SK-N-SH (cell line): ENCODE data around the gene SEC14L5. TPM values are rescaled to one million over a fixed set of nuclear protein-coding genes. Genes with fewer than 3 reads are reported as not detected.

Experiments used
- CTCF ChIA-PET: fragments of 300-600, 350-600 bp; formaldehyde crosslinking; extraction: SDS; loops from one replicate; lab custom pipeline; 2021; lab: Yijun Ruan, JAX
- POLR2A ChIA-PET: fragments of 350-600 bp; sonication (Branson Sonifier 250); formaldehyde crosslinking; extraction: SDS; loops from one replicate; lab custom pipeline; 2020; ENCODE audit warnings: antibody characterized with exemption, inconsistent platforms; lab: Yijun Ruan, JAX
- DNase-seq: peaks from one replicate; pipeline ENCODE4 v3.0.0; 2012
- H2AFZ ChIP-seq: fragments of 200-600 bp; sonication (generic); 2 replicates; pipeline ENCODE4 v1.8.1; 2016; ENCODE audit warnings: antibody characterized with exemption, mild to moderate bottlenecking, low read depth
- H3F3A ChIP-seq: fragments of 200-600 bp; sonication (generic); replicated peaks from 2 replicates; pipeline ENCODE3; 2016; ENCODE audit warnings: antibody characterized with exemption, mild to moderate bottlenecking; ENCODE audit not compliant: insufficient read depth
- H3K27ac ChIP-seq, 2 experiments: fragments of 200-500 bp in 1 of 2; fragments of 200-600 bp in 1 of 2; sonication (Bioruptor generic) in 1 of 2; sonication (generic), shearing (Covaris generic) in 1 of 2; 2 replicates each; pipeline versions ENCODE4 v1.5.1 to v1.6.1; 2014 to 2016; ENCODE audit warnings: low read depth in 2 of 2, inconsistent platforms in 1 of 2, low read length in 1 of 2, mild to moderate bottlenecking in 1 of 2, mixed read lengths in 1 of 2
- H3K27me3 ChIP-seq: fragments of 200-600 bp; sonication (generic), shearing (Covaris generic); 2 replicates; pipeline ENCODE4 v1.6.1; 2016; ENCODE audit warnings: mixed run types; ENCODE audit not compliant: insufficient read depth
- H3K36me3 ChIP-seq, 2 experiments: fragments of 200-500 bp in 1 of 2; fragments of 200-600 bp in 1 of 2; sonication (Bioruptor generic) in 1 of 2; sonication (generic) in 1 of 2; replicated peaks in 1 of 2; 2 replicates each; pipeline versions ENCODE3 to v1.5.1; 2014 to 2016; ENCODE audit warnings: low read length in 1 of 2, mild to moderate bottlenecking in 1 of 2; ENCODE audit not compliant: insufficient read depth in 2 of 2, control insufficient read depth in 1 of 2
- H3K4me1 ChIP-seq, 2 experiments: fragments of 200-500 bp in 1 of 2; fragments of 200-600 bp in 1 of 2; sonication (Bioruptor generic) in 1 of 2; sonication (generic), shearing (Covaris generic) in 1 of 2; 2 replicates each; pipeline versions ENCODE4 v1.5.1 to v1.6.1; 2014 to 2016; ENCODE audit warnings: low read depth in 1 of 2, low read length in 1 of 2, mixed run types in 1 of 2; ENCODE audit not compliant: insufficient read depth in 2 of 2, control insufficient read depth in 1 of 2
- H3K4me2 ChIP-seq: fragments of 200-600 bp; sonication (generic), shearing (Covaris generic); 2 replicates; pipeline ENCODE4 v1.6.1; 2017; ENCODE audit warnings: mixed run types
- H3K4me3 ChIP-seq, 2 experiments: fragments of 200-500 bp in 1 of 2; fragments of 200-600 bp in 1 of 2; sonication (Bioruptor generic) in 1 of 2; sonication (generic), shearing (Covaris generic) in 1 of 2; 2 replicates each; pipeline versions ENCODE4 v1.5.1 to v1.8.1; 2014 to 2016; ENCODE audit warnings: low read depth in 2 of 2, inconsistent platforms in 1 of 2, low read length in 1 of 2, mild to moderate bottlenecking in 1 of 2, mixed read lengths in 1 of 2, moderate library complexity in 1 of 2
- H3K79me2 ChIP-seq: fragments of 200-600 bp; sonication (generic); 2 replicates; pipeline ENCODE4 v1.8.1; 2017; ENCODE audit warnings: mild to moderate bottlenecking; ENCODE audit not compliant: insufficient read depth
- H3K9ac ChIP-seq: fragments of 200-600 bp; sonication (generic); 2 replicates; pipeline ENCODE4 v1.6.1; 2017; ENCODE audit warnings: mixed run types
- H3K9me2 ChIP-seq: fragments of 200-600 bp; sonication (generic); 2 replicates; pipeline ENCODE4 v1.6.1; 2017; ENCODE audit warnings: mixed run types
- H3K9me3 ChIP-seq: fragments of 200-600 bp; sonication (generic); 2 replicates; pipeline ENCODE4 v1.6.1; 2017; ENCODE audit warnings: mixed run types, mild to moderate bottlenecking, moderate library complexity
- H4K20me1 ChIP-seq: fragments of 200-600 bp; sonication (generic); 2 replicates; pipeline ENCODE4 v1.6.1; 2017; ENCODE audit warnings: mild to moderate bottlenecking, mixed run types; ENCODE audit not compliant: insufficient read depth
- EZH2phosphoT487 ChIP-seq: fragments of 200-600 bp; sonication (generic); IDR thresholded peaks from 2 replicates; pipeline ENCODE4 v1.6.1; 2017; ENCODE audit warnings: low read depth, mixed run types, mild to moderate bottlenecking, antibody characterized with exemption, moderate library complexity, borderline replicate concordance
- NFIC ChIP-seq: IDR thresholded peaks from 2 replicates; pipeline ENCODE4 v1.4.0; 2012; ENCODE audit warnings: borderline replicate concordance
- RCOR1 ChIP-seq: fragments of 150-350 bp; IDR thresholded peaks from 2 replicates; pipeline ENCODE4 v1.6.1; 2017; ENCODE audit warnings: antibody characterized with exemption, low read length
- WGBS: methylation state at CpG from one replicate; pipeline ENCODE4 v1.1.6; 2017; ENCODE audit warnings: low lambda C conversion rate; 5-methylcytosine and 5-hydroxymethylcytosine counted together
- polyA plus RNA-seq, 3 experiments: library from polyadenylated mRNA; depleted of rRNA; stranded (reverse); fragments of >200 nt; gene quantifications; 2 replicates each; pipeline ENCODE4 v1.2.3, GENCODE V29; 2012
- TF ChIP-seq, protein P1 (sequence below): IDR thresholded peaks from 2 replicates; pipeline ENCODE4 v1.6.1; 2012; ENCODE audit warnings: mild to moderate bottlenecking, low read depth, low read length, moderate library complexity
- TF ChIP-seq, protein P2 (sequence below): IDR thresholded peaks from 2 replicates; pipeline ENCODE4 v1.4.0; 2012; ENCODE audit warnings: low read depth, borderline replicate concordance
- TF ChIP-seq, protein P3 (sequence below): fragments of 200-600 bp; sonication (generic); IDR thresholded peaks from 2 replicates; pipeline ENCODE4 v1.6.1; 2017; ENCODE audit warnings: antibody characterized with exemption, mild to moderate bottlenecking, moderate library complexity
- TF ChIP-seq, protein P4 (sequence below): IDR thresholded peaks from 2 replicates; pipeline ENCODE4 v1.4.0; 2012; ENCODE audit warnings: low read depth, borderline replicate concordance

The SEC14L5 gene
- polyA plus RNA-seq, 1 of the 3 experiments (the other 2 are of a cell fraction) = 0.08 TPM

DNA sequence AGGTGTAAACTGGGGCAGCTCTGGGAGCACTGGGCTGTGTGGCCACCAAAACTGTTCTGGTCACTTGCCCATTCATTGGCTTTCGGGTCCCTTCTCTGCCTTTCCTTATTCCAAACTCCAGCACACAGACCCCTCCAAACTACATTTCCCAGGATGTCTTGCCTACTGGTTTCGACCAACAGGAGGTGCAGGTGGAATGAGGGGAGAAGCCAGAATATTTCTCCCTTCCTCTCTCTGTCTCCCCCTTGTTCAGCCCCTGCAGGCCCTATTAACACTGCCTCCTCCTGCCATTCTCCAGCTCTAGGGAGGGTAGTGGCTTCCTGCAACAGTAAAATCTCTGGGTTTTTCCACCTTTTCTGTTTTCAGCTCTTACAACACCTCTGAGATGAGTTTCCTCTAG is 88.8 kb downstream of the SEC14L5 start (continued):
- TF ChIP-seq, protein P1, sequence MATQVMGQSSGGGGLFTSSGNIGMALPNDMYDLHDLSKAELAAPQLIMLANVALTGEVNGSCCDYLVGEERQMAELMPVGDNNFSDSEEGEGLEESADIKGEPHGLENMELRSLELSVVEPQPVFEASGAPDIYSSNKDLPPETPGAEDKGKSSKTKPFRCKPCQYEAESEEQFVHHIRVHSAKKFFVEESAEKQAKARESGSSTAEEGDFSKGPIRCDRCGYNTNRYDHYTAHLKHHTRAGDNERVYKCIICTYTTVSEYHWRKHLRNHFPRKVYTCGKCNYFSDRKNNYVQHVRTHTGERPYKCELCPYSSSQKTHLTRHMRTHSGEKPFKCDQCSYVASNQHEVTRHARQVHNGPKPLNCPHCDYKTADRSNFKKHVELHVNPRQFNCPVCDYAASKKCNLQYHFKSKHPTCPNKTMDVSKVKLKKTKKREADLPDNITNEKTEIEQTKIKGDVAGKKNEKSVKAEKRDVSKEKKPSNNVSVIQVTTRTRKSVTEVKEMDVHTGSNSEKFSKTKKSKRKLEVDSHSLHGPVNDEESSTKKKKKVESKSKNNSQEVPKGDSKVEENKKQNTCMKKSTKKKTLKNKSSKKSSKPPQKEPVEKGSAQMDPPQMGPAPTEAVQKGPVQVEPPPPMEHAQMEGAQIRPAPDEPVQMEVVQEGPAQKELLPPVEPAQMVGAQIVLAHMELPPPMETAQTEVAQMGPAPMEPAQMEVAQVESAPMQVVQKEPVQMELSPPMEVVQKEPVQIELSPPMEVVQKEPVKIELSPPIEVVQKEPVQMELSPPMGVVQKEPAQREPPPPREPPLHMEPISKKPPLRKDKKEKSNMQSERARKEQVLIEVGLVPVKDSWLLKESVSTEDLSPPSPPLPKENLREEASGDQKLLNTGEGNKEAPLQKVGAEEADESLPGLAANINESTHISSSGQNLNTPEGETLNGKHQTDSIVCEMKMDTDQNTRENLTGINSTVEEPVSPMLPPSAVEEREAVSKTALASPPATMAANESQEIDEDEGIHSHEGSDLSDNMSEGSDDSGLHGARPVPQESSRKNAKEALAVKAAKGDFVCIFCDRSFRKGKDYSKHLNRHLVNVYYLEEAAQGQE = no peak

DNA sequence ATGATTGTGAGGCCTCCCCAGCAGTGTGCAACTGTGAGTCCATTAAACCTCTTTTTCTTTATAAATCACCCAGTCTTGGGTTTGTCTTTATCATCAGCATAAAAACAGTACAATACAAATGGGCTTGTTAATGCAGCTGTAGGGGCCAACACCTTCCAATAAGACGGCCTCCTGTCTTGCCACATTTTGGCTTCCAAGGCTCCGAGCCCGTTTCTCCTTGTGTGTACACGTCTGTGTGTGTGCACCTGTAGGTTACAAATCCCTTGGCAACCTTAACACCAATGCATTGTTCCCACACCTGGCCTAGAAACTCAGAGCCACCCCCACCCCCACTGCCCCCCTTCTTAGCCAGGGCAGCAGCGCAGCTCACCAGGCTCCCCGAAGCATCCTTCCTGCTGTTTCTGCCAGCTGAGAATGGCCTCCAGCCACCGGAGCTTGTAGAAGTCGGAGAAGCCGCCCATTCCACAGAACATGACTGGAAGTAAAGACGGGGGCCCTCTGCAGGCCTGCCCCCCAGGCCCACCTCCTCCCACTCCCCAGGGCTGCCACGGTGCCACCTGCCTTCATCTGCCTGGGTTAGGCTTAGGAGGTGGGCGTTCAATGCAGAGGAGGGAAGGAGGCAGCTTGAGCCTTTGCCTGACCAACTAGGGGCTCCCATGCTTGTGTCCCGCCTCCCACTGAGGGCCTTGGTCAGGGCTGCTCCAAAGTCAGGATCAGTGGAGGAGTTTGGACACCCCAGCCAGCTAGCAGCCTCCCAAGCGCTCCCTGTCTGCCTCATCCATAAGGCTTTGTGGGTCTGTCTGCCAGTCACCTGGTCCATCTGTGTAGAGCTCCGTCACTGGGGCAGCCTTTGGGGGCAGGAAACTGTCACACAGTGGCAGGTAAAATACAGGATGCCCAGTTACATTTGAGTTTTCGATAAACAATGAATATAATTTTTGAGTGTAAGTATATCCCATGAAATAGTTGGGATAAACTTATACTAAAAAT is 97.0 kb downstream of the SEC14L5 start:
- Histone ChIP-seq H3K4me2 (no peak overlapping the region), H4K20me1 (no peaks in the 10 kb centered on the region), H2AFZ (no peak overlapping the region), H3K36me3 (no peaks in the 10 kb centered on the region), H3K27me3 (peaks cover 7% of the 10 kb centered on the region; the same call in 1 of the 2 replicates), H3K9me3 (no peaks in the 10 kb centered on the region), H3K27ac (no peak overlapping the region), H3K79me2 (no peaks in the 10 kb centered on the region), H3F3A (no peaks in the 10 kb centered on the region), H3K9ac (no peak overlapping the region), H3K9me2 (no peaks in the 10 kb centered on the region), H3K4me3 (no peak overlapping the region), H3K4me1 (no peaks in the 10 kb centered on the region)
- ChIA-PET POLR2A (no interaction called here), CTCF (interaction anchor here (0.8 to 2.3 kb wide), 5 partner anchors 7 to 37 kb away, joined by 3 to 13 read pairs (median 6); partner anchors contain the start of gene ALG1)
- TF ChIP-seq, protein P2, sequence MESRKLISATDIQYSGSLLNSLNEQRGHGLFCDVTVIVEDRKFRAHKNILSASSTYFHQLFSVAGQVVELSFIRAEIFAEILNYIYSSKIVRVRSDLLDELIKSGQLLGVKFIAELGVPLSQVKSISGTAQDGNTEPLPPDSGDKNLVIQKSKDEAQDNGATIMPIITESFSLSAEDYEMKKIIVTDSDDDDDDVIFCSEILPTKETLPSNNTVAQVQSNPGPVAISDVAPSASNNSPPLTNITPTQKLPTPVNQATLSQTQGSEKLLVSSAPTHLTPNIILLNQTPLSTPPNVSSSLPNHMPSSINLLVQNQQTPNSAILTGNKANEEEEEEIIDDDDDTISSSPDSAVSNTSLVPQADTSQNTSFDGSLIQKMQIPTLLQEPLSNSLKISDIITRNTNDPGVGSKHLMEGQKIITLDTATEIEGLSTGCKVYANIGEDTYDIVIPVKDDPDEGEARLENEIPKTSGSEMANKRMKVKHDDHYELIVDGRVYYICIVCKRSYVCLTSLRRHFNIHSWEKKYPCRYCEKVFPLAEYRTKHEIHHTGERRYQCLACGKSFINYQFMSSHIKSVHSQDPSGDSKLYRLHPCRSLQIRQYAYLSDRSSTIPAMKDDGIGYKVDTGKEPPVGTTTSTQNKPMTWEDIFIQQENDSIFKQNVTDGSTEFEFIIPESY = no peak
- TF ChIP-seq RCOR1 (no peak), NFIC (no peak), EZH2phosphoT487 (no peak)
- TF ChIP-seq, protein P3, sequence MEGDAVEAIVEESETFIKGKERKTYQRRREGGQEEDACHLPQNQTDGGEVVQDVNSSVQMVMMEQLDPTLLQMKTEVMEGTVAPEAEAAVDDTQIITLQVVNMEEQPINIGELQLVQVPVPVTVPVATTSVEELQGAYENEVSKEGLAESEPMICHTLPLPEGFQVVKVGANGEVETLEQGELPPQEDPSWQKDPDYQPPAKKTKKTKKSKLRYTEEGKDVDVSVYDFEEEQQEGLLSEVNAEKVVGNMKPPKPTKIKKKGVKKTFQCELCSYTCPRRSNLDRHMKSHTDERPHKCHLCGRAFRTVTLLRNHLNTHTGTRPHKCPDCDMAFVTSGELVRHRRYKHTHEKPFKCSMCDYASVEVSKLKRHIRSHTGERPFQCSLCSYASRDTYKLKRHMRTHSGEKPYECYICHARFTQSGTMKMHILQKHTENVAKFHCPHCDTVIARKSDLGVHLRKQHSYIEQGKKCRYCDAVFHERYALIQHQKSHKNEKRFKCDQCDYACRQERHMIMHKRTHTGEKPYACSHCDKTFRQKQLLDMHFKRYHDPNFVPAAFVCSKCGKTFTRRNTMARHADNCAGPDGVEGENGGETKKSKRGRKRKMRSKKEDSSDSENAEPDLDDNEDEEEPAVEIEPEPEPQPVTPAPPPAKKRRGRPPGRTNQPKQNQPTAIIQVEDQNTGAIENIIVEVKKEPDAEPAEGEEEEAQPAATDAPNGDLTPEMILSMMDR = no peak
- TF ChIP-seq, protein P4, sequence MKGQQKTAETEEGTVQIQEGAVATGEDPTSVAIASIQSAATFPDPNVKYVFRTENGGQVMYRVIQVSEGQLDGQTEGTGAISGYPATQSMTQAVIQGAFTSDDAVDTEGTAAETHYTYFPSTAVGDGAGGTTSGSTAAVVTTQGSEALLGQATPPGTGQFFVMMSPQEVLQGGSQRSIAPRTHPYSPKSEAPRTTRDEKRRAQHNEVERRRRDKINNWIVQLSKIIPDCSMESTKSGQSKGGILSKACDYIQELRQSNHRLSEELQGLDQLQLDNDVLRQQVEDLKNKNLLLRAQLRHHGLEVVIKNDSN = no peak
- DNase-seq = no peak
- WGBS = 68% methylated on average over 11 of the region's 16 CpGs
